Lung (tissue), 12 donors: ENCODE measurements around the gene PHOSPHO1. TPM values are rescaled to one million over a fixed set of nuclear protein-coding genes. Genes with fewer than 3 reads are reported as not detected.

Source experiments
- ATAC-seq: fragments of 200-7000 bp; cut with Tn5 transposase; one replicate; pipeline ENCODE4 v1.9.1; 2020; ENCODE audit warnings: moderate number of reproducible peaks; ENCODE audit not compliant: insufficient read depth, low FRiP score
- DNase-seq, 3 donors: peaks; one replicate each; pipeline ENCODE4 v3.0.0-alpha.2; 2013 to 2017
- H3K27ac ChIP-seq, 2 donors: one replicate each; pipeline ENCODE4 v1.5.1; 2013; ENCODE audit warnings: mild to moderate bottlenecking in 2 of 2, moderate library complexity in 2 of 2, control low read depth in 1 of 2, inconsistent platforms in 1 of 2, low read depth in 1 of 2, low read length in 1 of 2
- H3K27me3 ChIP-seq, 3 donors: one replicate each; pipeline ENCODE4 v1.5.1; 2013; ENCODE audit warnings: low read length in 2 of 3; ENCODE audit not compliant: control insufficient read depth in 3 of 3, insufficient read depth in 3 of 3
- H3K36me3 ChIP-seq, 4 donors: one replicate each; pipeline ENCODE4 v1.5.1; 2013; ENCODE audit warnings: low read length in 4 of 4, mild to moderate bottlenecking in 1 of 4, moderate library complexity in 1 of 4; ENCODE audit not compliant: control insufficient read depth in 4 of 4, insufficient read depth in 4 of 4
- H3K4me1 ChIP-seq, 5 donors: one replicate each; pipeline ENCODE4 v1.5.1; 2013; ENCODE audit warnings: low read length in 5 of 5, mild to moderate bottlenecking in 2 of 5, moderate library complexity in 1 of 5; ENCODE audit not compliant: control insufficient read depth in 5 of 5, insufficient read depth in 5 of 5
- H3K4me3 ChIP-seq: one replicate; pipeline ENCODE4 v1.5.1; 2013; ENCODE audit warnings: mild to moderate bottlenecking, control low read depth, moderate library complexity
- H3K9ac ChIP-seq, 2 donors: one replicate each; pipeline ENCODE4 v1.5.1; 2013; ENCODE audit warnings: low read length in 2 of 2, control low read depth in 1 of 2; ENCODE audit not compliant: insufficient read depth in 1 of 2
- H3K9me3 ChIP-seq, 4 donors: one replicate each; pipeline ENCODE4 v1.5.1; 2013; ENCODE audit warnings: low read length in 3 of 4, mild to moderate bottlenecking in 1 of 4, moderate library complexity in 1 of 4; ENCODE audit not compliant: control insufficient read depth in 4 of 4, insufficient read depth in 3 of 4
- WGBS, 2 donors: extraction: QIAGEN DNeasy Blood & Tissue Kit; methylation state at CpG; one replicate each; pipeline ENCODE4 v1.1.7; 2013; 5-methylcytosine and 5-hydroxymethylcytosine counted together
- polyA plus RNA-seq, 2 donors: library from polyadenylated mRNA; stranded (reverse); fragments of 200-250 nt; gene quantifications; one replicate each; pipeline ENCODE4 v1.2.1, GENCODE V29; 2013
- total RNA-seq, 2 donors: library from RNA; depleted of rRNA in 1 of 2; stranded (reverse); fragments of >200 nt in 1 of 2; gene quantifications; one replicate each; pipeline ENCODE4 v1.2.1, GENCODE V29; 2014 to 2021
- TF ChIP-seq, protein P1 (sequence below): IDR thresholded peaks from 2 replicates; pipeline ENCODE4 v1.5.1; 2012; ENCODE audit warnings: mild to moderate bottlenecking; ENCODE audit errors: control extremely low read depth, extremely low read depth
- donor health status: control.
- donor health status: control.
- donor health status: Bipolar disorder and iron deficiency.
- donor health status: healthy.
- donor health status: DM: yes; HTN: yes; CAD: no.

PHOSPHO1 gene
- total and polyA plus RNA-seq, 4 donors: 0.37 to 10.2 (median 1.9) TPM

DNA sequence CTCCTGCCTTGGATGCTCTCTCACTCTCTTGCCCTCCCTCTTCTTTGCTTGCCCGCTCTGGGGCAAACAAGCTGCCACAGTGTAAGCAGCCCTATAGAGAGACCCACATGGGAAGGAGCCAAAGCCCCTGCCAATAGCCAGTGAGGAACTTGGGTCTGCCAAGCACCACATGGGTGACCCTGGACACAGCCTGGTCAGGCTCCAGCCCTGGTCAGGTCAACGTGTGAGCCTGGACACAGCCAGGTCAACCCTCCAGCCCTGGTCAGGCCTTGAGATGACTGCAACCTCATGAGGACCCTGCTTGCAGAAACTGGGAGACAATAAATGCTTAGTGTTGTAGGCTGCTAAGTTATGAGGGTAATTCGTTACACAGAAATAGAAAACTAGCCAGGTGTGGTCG, 14.3 kb upstream of the PHOSPHO1 start:
- H3K9me3 ChIP-seq: no peaks in the 10 kb centered on the region
- DNase-seq (no peak), ATAC-seq (no peak)
- 91 to 98% methylated on average over 4 of the region's 4 CpGs for WGBS, 2 donors
- H3K27me3 ChIP-seq: no peaks in the 10 kb centered on the region
- H3K4me3 ChIP-seq: no peak overlapping the region
- H3K36me3 ChIP-seq: no peaks in the 10 kb centered on the region
- peaks cover 0 to 8% (median 0%) of the 10 kb centered on the region in 5 donors for H3K4me1 ChIP-seq
- no peak overlapping the region for H3K27ac ChIP-seq
- TF ChIP-seq, protein P1, sequence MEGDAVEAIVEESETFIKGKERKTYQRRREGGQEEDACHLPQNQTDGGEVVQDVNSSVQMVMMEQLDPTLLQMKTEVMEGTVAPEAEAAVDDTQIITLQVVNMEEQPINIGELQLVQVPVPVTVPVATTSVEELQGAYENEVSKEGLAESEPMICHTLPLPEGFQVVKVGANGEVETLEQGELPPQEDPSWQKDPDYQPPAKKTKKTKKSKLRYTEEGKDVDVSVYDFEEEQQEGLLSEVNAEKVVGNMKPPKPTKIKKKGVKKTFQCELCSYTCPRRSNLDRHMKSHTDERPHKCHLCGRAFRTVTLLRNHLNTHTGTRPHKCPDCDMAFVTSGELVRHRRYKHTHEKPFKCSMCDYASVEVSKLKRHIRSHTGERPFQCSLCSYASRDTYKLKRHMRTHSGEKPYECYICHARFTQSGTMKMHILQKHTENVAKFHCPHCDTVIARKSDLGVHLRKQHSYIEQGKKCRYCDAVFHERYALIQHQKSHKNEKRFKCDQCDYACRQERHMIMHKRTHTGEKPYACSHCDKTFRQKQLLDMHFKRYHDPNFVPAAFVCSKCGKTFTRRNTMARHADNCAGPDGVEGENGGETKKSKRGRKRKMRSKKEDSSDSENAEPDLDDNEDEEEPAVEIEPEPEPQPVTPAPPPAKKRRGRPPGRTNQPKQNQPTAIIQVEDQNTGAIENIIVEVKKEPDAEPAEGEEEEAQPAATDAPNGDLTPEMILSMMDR: no peak
- no peak overlapping the region for H3K9ac ChIP-seq

DNA sequence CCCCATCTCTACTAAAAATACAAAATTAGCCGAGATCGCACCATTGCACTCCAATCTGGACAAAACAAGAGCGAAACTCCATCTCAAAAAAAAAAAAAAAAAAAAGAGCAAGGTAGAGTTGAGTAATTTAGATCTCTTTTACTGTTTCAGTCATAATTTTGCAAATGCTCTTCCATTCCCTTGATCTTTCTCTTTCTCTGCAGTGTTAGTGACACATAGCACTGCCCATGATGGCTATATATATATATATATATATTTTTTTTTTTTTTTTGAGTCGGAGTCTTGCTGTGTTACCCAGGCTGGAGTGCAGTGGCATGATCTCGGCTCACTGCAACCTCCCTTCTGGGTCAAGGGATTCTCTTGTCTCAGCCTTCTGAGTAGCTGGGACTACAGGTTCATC, 12.2 kb upstream of the PHOSPHO1 start:
- Histone ChIP-seq H3K36me3 (no peaks in the 10 kb centered on the region), H3K9ac (no peak overlapping the region), H3K27ac (no peak overlapping the region), H3K27me3 (peaks cover 0 to 4% (median 0%) of the 10 kb centered on the region in 3 donors), H3K4me1 (no peaks in the 10 kb centered on the region), H3K4me3 (no peak overlapping the region), H3K9me3 (no peaks in the 10 kb centered on the region)
- TF ChIP-seq, protein P1: no peak
- ATAC-seq: no peak
- 81 to 94% methylated on average over 5 of the region's 5 CpGs for WGBS, 2 donors
- no peak for DNase-seq

DNA sequence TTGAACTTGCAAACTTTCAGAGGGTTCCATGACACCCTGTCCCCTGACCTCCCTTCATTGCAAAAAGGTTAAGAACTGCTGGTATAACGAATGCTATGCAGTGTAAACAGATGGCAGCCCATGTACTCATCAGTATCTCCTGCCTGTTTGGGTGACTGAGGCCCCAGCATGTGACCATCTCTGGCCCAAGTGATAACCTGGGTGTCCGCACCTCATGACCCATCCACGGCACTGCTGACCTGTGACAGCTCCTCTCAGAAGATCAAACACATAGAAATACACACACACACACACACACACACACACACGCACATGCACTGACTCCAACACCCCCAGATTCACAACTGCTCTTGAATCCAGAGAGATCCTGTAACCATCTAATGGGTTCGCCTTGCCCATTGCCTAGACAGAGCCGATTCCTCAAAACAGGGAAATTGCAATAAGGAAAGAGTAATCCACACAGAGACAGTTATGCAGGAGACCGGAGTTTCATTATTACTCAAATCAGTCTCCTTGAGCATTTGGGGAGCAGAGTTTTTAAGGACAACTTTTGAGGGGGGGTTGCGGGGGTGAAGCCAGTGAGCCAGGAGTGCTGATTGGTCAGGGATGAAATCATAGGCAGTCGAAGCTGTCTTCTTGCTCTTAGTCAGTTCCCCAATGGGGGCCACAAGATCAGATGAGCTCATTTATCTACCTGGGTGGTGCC, 11.3 kb upstream of the PHOSPHO1 start:
- ATAC-seq (no peak), DNase-seq (no peak)
- H3K27ac ChIP-seq: no peak overlapping the region
- 79 to 80% methylated on average over 9 of the region's 9 CpGs for WGBS, 2 donors
- H3K4me1 ChIP-seq: no peaks in the 10 kb centered on the region
- H3K9ac ChIP-seq: no peak overlapping the region
- H3K27me3 ChIP-seq: peaks cover 0 to 4% (median 0%) of the 10 kb centered on the region in 3 donors
- H3K9me3 ChIP-seq: no peaks in the 10 kb centered on the region
- TF ChIP-seq, protein P1: no peak
- no peaks in the 10 kb centered on the region for H3K36me3 ChIP-seq
- no peak overlapping the region for H3K4me3 ChIP-seq

DNA sequence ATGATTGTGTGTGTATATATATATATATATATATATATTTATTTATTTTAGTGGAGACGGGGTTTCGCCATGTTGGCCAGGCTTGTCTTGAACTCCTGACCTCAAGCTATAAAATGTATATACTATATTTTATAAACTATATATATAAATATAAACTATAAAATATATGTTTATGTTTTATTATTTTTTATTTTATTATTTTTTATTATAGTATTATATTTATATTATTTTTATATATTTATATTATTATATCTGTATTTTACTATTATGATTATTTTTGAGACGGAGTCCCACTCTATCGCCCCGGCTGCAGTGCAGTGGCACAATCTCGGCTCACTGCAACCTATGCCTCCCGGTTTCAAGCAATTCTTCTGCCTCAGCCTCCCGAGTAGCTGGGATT, 10.5 kb upstream of the PHOSPHO1 start:
- H3K4me3 ChIP-seq: no peak overlapping the region
- WGBS, 2 donors: 89 to 93% methylated on average over 8 of the region's 8 CpGs
- no peak for ATAC-seq

More for the DNA sequence above, 10.5 kb upstream of the PHOSPHO1 start:
- TF ChIP-seq, protein P1: no peak
- no peak overlapping the region for H3K9ac ChIP-seq
- no peaks in the 10 kb centered on the region for H3K9me3 ChIP-seq
- H3K27me3 ChIP-seq: peaks cover 0 to 7% (median 0%) of the 10 kb centered on the region in 3 donors
- H3K36me3 ChIP-seq: no peaks in the 10 kb centered on the region
- DNase-seq: no peak
- H3K4me1 ChIP-seq: no peaks in the 10 kb centered on the region
- H3K27ac ChIP-seq: no peak overlapping the region
